DND-41 (cell line): Measurements from ENCODE around the gene FBXL20.

Experiments used
- ATAC-seq: fragments of 200-7000 bp; cut with Tn5 transposase; 3 replicates; pipeline ENCODE4 v1.9.1; 2021; ENCODE audit warnings: low read depth; ENCODE audit not compliant: insufficient read depth
- DNase-seq: peaks from one replicate; pipeline ENCODE4 v3.0.0-alpha.2; 2020
- H2AFZ ChIP-seq: 2 replicates; pipeline ENCODE4 v1.6.0; 2012; ENCODE audit warnings: low read depth, low read length
- H3K27ac ChIP-seq: 2 replicates; pipeline ENCODE4 v1.5.1; 2012; ENCODE audit warnings: low read length, inconsistent platforms
- H3K27me3 ChIP-seq: fragments of 200-600 bp; sonication (generic); 2 replicates; pipeline ENCODE4 v1.6.0; 2012; ENCODE audit warnings: low read length, mild to moderate bottlenecking, inconsistent platforms; ENCODE audit not compliant: insufficient read depth, poor library complexity
- H3K36me3 ChIP-seq: 2 replicates; pipeline ENCODE4 v1.5.1; 2012; ENCODE audit warnings: low read length, inconsistent platforms; ENCODE audit not compliant: insufficient read depth
- H3K4me1 ChIP-seq: 2 replicates; pipeline ENCODE4 v1.5.1; 2012; ENCODE audit warnings: mild to moderate bottlenecking, low read length; ENCODE audit not compliant: insufficient read depth
- H3K4me2 ChIP-seq: 2 replicates; pipeline ENCODE4 v1.6.0; 2012; ENCODE audit warnings: mild to moderate bottlenecking, moderate library complexity, low read length, inconsistent platforms; ENCODE audit not compliant: insufficient read depth
- H3K4me3 ChIP-seq, 2 experiments: fragments of 200-600 bp in 1 of 2; shearing (Covaris generic) in 1 of 2; 2 replicates each; pipeline ENCODE4 v1.5.1; 2012 to 2016; ENCODE audit warnings: inconsistent platforms in 2 of 2, low read length in 2 of 2, mild to moderate bottlenecking in 2 of 2, low read depth in 1 of 2, moderate library complexity in 1 of 2
- H3K79me2 ChIP-seq: 2 replicates; pipeline ENCODE4 v1.6.0; 2012; ENCODE audit warnings: low read length, inconsistent platforms; ENCODE audit not compliant: insufficient read depth
- H3K9ac ChIP-seq: 2 replicates; pipeline ENCODE4 v1.6.0; 2012; ENCODE audit warnings: low read depth, mild to moderate bottlenecking, inconsistent platforms, low read length, moderate library complexity
- H3K9me3 ChIP-seq: 2 replicates; pipeline ENCODE4 v1.5.1; 2012; ENCODE audit warnings: low read length, moderate library complexity, mild to moderate bottlenecking, inconsistent platforms; ENCODE audit not compliant: insufficient read depth, severe bottlenecking
- H4K20me1 ChIP-seq: 2 replicates; pipeline ENCODE4 v1.6.0; 2012; ENCODE audit warnings: low read length; ENCODE audit not compliant: insufficient read depth
- CTCF ChIP-seq: IDR thresholded peaks from 2 replicates; pipeline ENCODE4 v1.5.1; 2012; ENCODE audit warnings: borderline replicate concordance, low read length, moderate library complexity, mild to moderate bottlenecking; ENCODE audit not compliant: poor library complexity, severe bottlenecking; ENCODE audit errors: extremely low read depth
- EZH2 ChIP-seq: IDR thresholded peaks from 3 replicates; pipeline ENCODE4 v1.6.1; 2012; ENCODE audit warnings: borderline replicate concordance, low read depth, mild to moderate bottlenecking, moderate library complexity, low read length, inconsistent platforms; ENCODE audit not compliant: severe bottlenecking

Gene FBXL20

GRCh38 chr17:39264119-39264518 lies 137.3 kb downstream of the FBXL20 start:
- Histone ChIP-seq H3K79me2 (no peaks in the 10 kb centered on the region), H2AFZ (no peak overlapping the region), H3K4me3 (no peak overlapping the region), H3K9ac (no peak overlapping the region), H3K27ac (no peak overlapping the region), H3K27me3 (no peaks in the 10 kb centered on the region), H3K4me2 (no peak overlapping the region), H4K20me1 (no peaks in the 10 kb centered on the region), H3K4me1 (no peaks in the 10 kb centered on the region), H3K9me3 (no peaks in the 10 kb centered on the region), H3K36me3 (peaks cover 41% of the 10 kb centered on the region)
- no peak for ATAC-seq
- TF ChIP-seq CTCF = no peak
- no peak for TF ChIP-seq EZH2
- no peak for DNase-seq

- H3K4me1 ChIP-seq = no peaks in the 10 kb centered on the region
- DNase-seq (peak; percentile 20), ATAC-seq (no peak)
- no peaks in the 10 kb centered on the region for H3K27me3 ChIP-seq
- H3K79me2 ChIP-seq = no peaks in the 10 kb centered on the region
- no peak overlapping the region for H2AFZ ChIP-seq
- no peaks in the 10 kb centered on the region for H4K20me1 ChIP-seq
- H3K4me2 ChIP-seq = no peak overlapping the region
- H3K4me3 ChIP-seq = no peak overlapping the region
- H3K9ac ChIP-seq = no peak overlapping the region
- no peak for TF ChIP-seq EZH2
- TF ChIP-seq CTCF = peak; percentile 60
- H3K36me3 ChIP-seq = peaks cover 60% of the 10 kb centered on the region
- no peaks in the 10 kb centered on the region for H3K9me3 ChIP-seq
- no peak overlapping the region for H3K27ac ChIP-seq
Observed at GRCh38 chr17:39261286-39261685, 140.1 kb downstream of the FBXL20 start.

- H3K4me3 ChIP-seq = no peak overlapping the region
- no peaks in the 10 kb centered on the region for H4K20me1 ChIP-seq
- H3K27ac ChIP-seq = no peak overlapping the region
- TF ChIP-seq CTCF = no peak
- no peak for TF ChIP-seq EZH2
- ATAC-seq (no peak), DNase-seq (no peak)
- no peak overlapping the region for H2AFZ ChIP-seq
- H3K79me2 ChIP-seq = no peaks in the 10 kb centered on the region
- H3K27me3 ChIP-seq = no peaks in the 10 kb centered on the region
- no peaks in the 10 kb centered on the region for H3K9me3 ChIP-seq
- H3K36me3 ChIP-seq = peaks cover 14% of the 10 kb centered on the region; the same call in 1 of the 2 replicates
- no peak overlapping the region for H3K4me2 ChIP-seq
- H3K9ac ChIP-seq = no peak overlapping the region
- H3K4me1 ChIP-seq = no peaks in the 10 kb centered on the region
Observed at GRCh38 chr17:39252788-39253460, 148.5 kb downstream of the FBXL20 start.
